DMS53 treated with DMSO at 0.1 percent for 48 hours (cell line): ENCODE measurements around the gene TMEM175.
A peak's percentile ranks its signal among the peaks of the same experiment; 100 is the strongest.

ENCODE experiments used
- DNase-seq: peaks from one replicate; lab custom pipeline; 2025; ENCODE audit not compliant: unreplicated experiment; lab: John Stamatoyannopoulos, UW

TMEM175 gene

GRCh38 chr4:931960-932712, at the start of gene TMEM175, which contains the start of gene GAK:
TSS of gene TMEM175 (plus strand) at chr4:932460. CDS start at chr4:947740, 15,280 bp downstream.
TSS of gene GAK (minus strand) at chr4:932316. CDS start at chr4:932187, 129 bp downstream.
- peak; percentile 97 for DNase-seq

GRCh38 chr4:882646-883045, 49.6 kb upstream of the TMEM175 start:
- no peak for DNase-seq

GRCh38 chr4:883377-884095, 48.7 kb upstream of the TMEM175 start:
- DNase-seq: no peak

GRCh38 chr4:884259-884658, 48.0 kb upstream of the TMEM175 start:
- no peak for DNase-seq

GRCh38 chr4:884896-885295, 47.4 kb upstream of the TMEM175 start:
- DNase-seq: no peak

GRCh38 chr4:885353-885752, 46.9 kb upstream of the TMEM175 start:
- no peak for DNase-seq

GRCh38 chr4:886244-886643, 46.0 kb upstream of the TMEM175 start:
- DNase-seq: no peak

GRCh38 chr4:887034-887763, 45.1 kb upstream of the TMEM175 start:
- no peak for DNase-seq

GRCh38 chr4:888029-888428, 44.2 kb upstream of the TMEM175 start:
- DNase-seq: no peak

- no peak for DNase-seq
Measured at GRCh38 chr4:889516-889915, 42.7 kb upstream of the TMEM175 start.

- DNase-seq: no peak
Measured at GRCh38 chr4:890036-890695, 42.1 kb upstream of the TMEM175 start.

GRCh38 chr4:891747-892146, 40.5 kb upstream of the TMEM175 start:
- no peak for DNase-seq

GRCh38 chr4:892780-893179, 39.5 kb upstream of the TMEM175 start:
- no peak for DNase-seq

GRCh38 chr4:893276-893994, 38.8 kb upstream of the TMEM175 start:
- no peak for DNase-seq

GRCh38 chr4:893995-894705, 38.1 kb upstream of the TMEM175 start:
- DNase-seq: no peak

- DNase-seq: no peak
Measured at GRCh38 chr4:895596-895995, 36.7 kb upstream of the TMEM175 start.

- DNase-seq: no peak
Measured at GRCh38 chr4:896216-896615, 36.0 kb upstream of the TMEM175 start.

- no peak for DNase-seq
Measured at GRCh38 chr4:896630-897029, 35.6 kb upstream of the TMEM175 start.

GRCh38 chr4:898123-898522, 34.1 kb upstream of the TMEM175 start:
- no peak for DNase-seq
